Measurements from ENCODE around the gene CLTB.

The CLTB gene

DNA sequence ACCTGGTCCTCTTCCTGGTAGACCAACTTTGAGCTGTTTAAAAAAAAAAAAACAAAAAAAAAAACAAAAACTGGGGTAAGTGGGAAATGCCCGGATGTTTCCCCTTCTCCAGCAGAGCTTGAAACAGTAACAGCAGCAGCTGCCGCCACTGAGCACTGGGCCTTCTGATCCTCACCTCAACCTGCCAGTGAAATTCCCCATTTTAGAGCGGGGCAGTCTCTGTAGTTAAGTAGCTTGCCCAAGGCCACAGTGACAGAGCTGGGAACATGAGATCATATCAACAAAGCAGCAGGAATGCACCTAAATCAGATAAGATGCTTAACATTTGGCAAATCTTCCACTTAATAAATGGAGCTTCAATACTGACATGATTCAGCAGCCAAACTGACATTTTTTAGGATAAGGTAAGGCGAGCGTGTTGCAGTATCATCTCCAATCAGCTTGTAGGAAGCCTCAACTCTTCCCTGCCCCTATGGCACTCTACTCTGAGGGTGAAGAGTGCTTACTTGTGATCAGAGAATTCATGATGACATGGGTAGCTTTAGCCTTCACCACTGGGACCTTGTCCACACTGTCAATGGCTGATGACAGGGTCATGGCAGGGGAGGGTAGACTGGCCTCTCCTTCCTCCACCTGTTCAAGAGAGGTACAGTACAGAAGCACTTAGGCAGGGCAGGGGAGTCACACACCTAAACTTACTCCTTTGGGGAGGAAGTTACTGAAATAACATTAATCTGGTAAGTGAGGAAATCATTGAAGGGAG, 64.0 kb downstream of the CLTB start:
- DNase-seq (ENCODE audit: low read depth) = peak; percentile 43

DNA sequence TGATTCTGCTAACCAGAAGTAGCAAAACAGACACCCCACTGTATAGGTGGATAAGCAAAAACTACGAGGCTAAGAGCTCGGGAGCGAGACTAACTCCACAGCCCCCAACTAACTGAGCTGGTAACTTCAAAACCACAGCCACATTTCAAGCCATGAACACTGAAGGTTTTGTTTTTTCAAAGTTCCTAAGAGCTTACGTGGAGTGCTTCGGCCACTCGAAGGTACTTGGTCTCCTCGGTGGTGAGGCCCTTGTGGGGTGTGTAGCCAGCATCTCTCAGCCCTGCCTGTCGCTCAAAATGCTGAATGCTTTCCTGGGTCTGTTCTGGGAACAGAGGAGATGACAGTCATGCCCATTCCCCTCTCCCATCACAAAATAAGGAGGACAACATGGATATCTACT, 65.9 kb downstream of the CLTB start:
- DNase-seq (ENCODE audit: low read depth) = no peak

DNA sequence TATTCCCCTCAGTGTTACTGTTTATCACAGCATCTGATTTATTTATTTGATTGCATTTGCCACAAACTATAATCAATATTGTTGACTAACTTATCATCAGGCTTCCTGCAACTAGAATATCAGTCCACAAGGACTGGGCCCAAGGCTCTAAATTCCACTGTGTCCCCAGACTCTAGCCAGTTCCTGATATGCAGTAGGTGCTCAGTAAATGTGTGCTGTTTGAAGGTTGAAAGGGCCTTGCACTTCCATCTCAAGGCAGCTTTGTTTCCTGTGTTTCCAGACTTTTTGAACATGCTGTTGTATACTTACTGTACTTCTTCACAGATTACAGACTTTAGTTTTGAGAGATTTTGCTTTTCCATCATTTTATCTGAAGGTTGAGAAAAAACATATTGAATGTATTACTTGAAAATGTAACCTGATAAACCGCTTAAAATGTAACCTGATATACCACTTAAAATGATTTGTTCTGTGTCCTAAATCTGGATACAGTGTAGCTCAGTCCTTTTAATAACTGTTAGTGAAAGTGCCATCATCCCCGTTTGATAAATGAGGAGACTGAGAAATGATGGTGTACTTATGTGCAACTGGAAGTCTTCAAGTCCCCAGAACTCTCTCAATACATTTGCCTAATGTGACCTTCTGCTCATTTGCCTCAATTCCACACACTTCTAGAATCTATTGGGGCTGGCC, 73.4 kb downstream of the CLTB start:
- DNase-seq (ENCODE audit: low read depth) = no peak

Measured in amniotic epithelial cell (primary cell).